Central memory CD8-positive, alpha-beta T cell (primary cell): ENCODE results near the gene ZNF765.
"Not testable (repeated sequence)": the region's sequence is repeated elsewhere in the genome, so short reads cannot be mapped to it uniquely, and the experiment has no call there.

Experiments
- ATAC-seq: fragments of 150-1000 bp; cut with Tn5 transposase; replicated peaks from 2 replicates; pipeline ENCODE4 v1.10.0; 2022; ENCODE audit warnings: mild to moderate bottlenecking, moderate FRiP score, moderate number of reproducible peaks; ENCODE audit not compliant: poor library complexity, severe bottlenecking; ENCODE audit errors: extremely low read depth
- DNase-seq, 2 donors: peaks; one replicate each; pipeline ENCODE4 v3.0.0; 2021; ENCODE audit warnings: low spot score in 2 of 2
- H3K27ac Mint-ChIP-seq: one replicate; pipeline ENCODE4 v1.8.0; 2022; ENCODE audit warnings: low read depth, mild to moderate bottlenecking, moderate library complexity, mixed read lengths
- H3K27me3 Mint-ChIP-seq: one replicate; pipeline ENCODE4 v1.8.0; 2022; ENCODE audit warnings: mixed read lengths
- H3K36me3 Mint-ChIP-seq: one replicate; pipeline ENCODE4 v1.8.0; 2022; ENCODE audit warnings: mild to moderate bottlenecking, moderate library complexity, mixed read lengths; ENCODE audit not compliant: insufficient read depth
- H3K4me1 Mint-ChIP-seq: one replicate; pipeline ENCODE4 v1.8.0; 2022; ENCODE audit warnings: mixed read lengths
- H3K4me3 Mint-ChIP-seq: one replicate; pipeline ENCODE4 v1.8.0; 2022; ENCODE audit warnings: mild to moderate bottlenecking, moderate library complexity, mixed read lengths
- H3K9me3 Mint-ChIP-seq: one replicate; pipeline ENCODE4 v1.8.0; 2022; ENCODE audit warnings: mixed read lengths

The ZNF765 gene

GRCh38 chr19:53431399-53432087 lies 36.6 kb downstream of the ZNF765 start, which contains the start of gene ZNF761:
Gene ZNF761 (plus strand): TSS chr19:53431984. CDS start chr19:53447269, 15,285 bp downstream.
- Mint-ChIP-seq H3K4me1 (peaks cover 32% of the 10 kb centered on the region), H3K27me3 (no peaks in the 10 kb centered on the region), H3K36me3 (peaks cover 19% of the 10 kb centered on the region), H3K4me3 (peak within 1 kb of the TSS; percentile 87), H3K9me3 (no peaks in the 10 kb centered on the region), H3K27ac (peak within 1 kb of the TSS; percentile 77)
- ATAC-seq: peak; percentile 95
- DNase-seq: peak; percentile 97 to 98

GRCh38 chr19:53432088-53432661 lies 37.2 kb downstream of the ZNF765 start:
- peaks cover 32% of the 10 kb centered on the region for H3K4me1 Mint-ChIP-seq
- peak overlapping the region; percentile 87 for H3K4me3 Mint-ChIP-seq
- H3K36me3 Mint-ChIP-seq: peaks cover 22% of the 10 kb centered on the region
- peak; percentile 56 for ATAC-seq
- no peak for DNase-seq
- peak overlapping the region; percentile 77 for H3K27ac Mint-ChIP-seq
- H3K27me3 Mint-ChIP-seq: no peaks in the 10 kb centered on the region
- no peaks in the 10 kb centered on the region for H3K9me3 Mint-ChIP-seq

GRCh38 chr19:53443809-53444208 lies 48.9 kb downstream of the ZNF765 start:
- not testable (repeated sequence) for H3K27me3 Mint-ChIP-seq, DNase-seq, H3K4me1 Mint-ChIP-seq, ATAC-seq, H3K4me3 Mint-ChIP-seq, H3K27ac Mint-ChIP-seq
- Mint-ChIP-seq H3K36me3 (peaks cover 23% of the 10 kb centered on the region), H3K9me3 (peaks cover 29% of the 10 kb centered on the region)

- Mint-ChIP-seq H3K36me3 (peaks cover 30% of the 10 kb centered on the region), H3K9me3 (peaks cover 23% of the 10 kb centered on the region)
- not testable (repeated sequence) for H3K4me1 Mint-ChIP-seq, H3K27ac Mint-ChIP-seq, H3K27me3 Mint-ChIP-seq, H3K4me3 Mint-ChIP-seq, DNase-seq, ATAC-seq
Measured at GRCh38 chr19:53447196-53447595, 52.2 kb downstream of the ZNF765 start.

GRCh38 chr19:53455828-53456227 lies 60.9 kb downstream of the ZNF765 start:
- H3K27ac Mint-ChIP-seq: no peak overlapping the region
- H3K4me3 Mint-ChIP-seq: no peak overlapping the region
- H3K4me1 Mint-ChIP-seq: no peaks in the 10 kb centered on the region
- peaks cover 31% of the 10 kb centered on the region for H3K36me3 Mint-ChIP-seq
- ATAC-seq (no peak), DNase-seq (no peak)
- H3K27me3 Mint-ChIP-seq: no peaks in the 10 kb centered on the region
- H3K9me3 Mint-ChIP-seq: peaks cover 37% of the 10 kb centered on the region

- Mint-ChIP-seq H3K27me3 (peaks cover 12% of the 10 kb centered on the region), H3K9me3 (peaks cover 52% of the 10 kb centered on the region)
- DNase-seq, ATAC-seq, H3K4me1 Mint-ChIP-seq, H3K27ac Mint-ChIP-seq, H3K4me3 Mint-ChIP-seq, H3K36me3 Mint-ChIP-seq: not testable (repeated sequence)
Measured at GRCh38 chr19:53460131-53460721, 65.3 kb downstream of the ZNF765 start.

GRCh38 chr19:53461866-53462265 lies 66.9 kb downstream of the ZNF765 start:
- no peak for DNase-seq
- peaks cover 35% of the 10 kb centered on the region for H3K9me3 Mint-ChIP-seq
- H3K27me3 Mint-ChIP-seq: peaks cover 12% of the 10 kb centered on the region
- H3K4me1 Mint-ChIP-seq: no peaks in the 10 kb centered on the region
- no peak overlapping the region for H3K27ac Mint-ChIP-seq
- no peak for ATAC-seq
- H3K4me3 Mint-ChIP-seq: no peak overlapping the region
- peaks cover 1% of the 10 kb centered on the region for H3K36me3 Mint-ChIP-seq

- Mint-ChIP-seq H3K9me3 (peaks cover 30% of the 10 kb centered on the region), H3K4me3 (no peak overlapping the region), H3K27me3 (peaks cover 12% of the 10 kb centered on the region), H3K4me1 (no peaks in the 10 kb centered on the region), H3K36me3 (peaks cover 4% of the 10 kb centered on the region), H3K27ac (no peak overlapping the region)
- no peak for ATAC-seq
- no peak for DNase-seq
Measured at GRCh38 chr19:53462861-53463260, 67.9 kb downstream of the ZNF765 start.

- Mint-ChIP-seq H3K36me3 (peaks cover 4% of the 10 kb centered on the region), H3K27ac (no peak overlapping the region), H3K9me3 (peaks cover 30% of the 10 kb centered on the region), H3K4me1 (peaks cover 4% of the 10 kb centered on the region), H3K4me3 (no peak overlapping the region), H3K27me3 (peaks cover 12% of the 10 kb centered on the region)
- ATAC-seq: no peak
- DNase-seq: no peak
Measured at GRCh38 chr19:53463263-53463662, 68.3 kb downstream of the ZNF765 start.

- ATAC-seq (peak; percentile 38), DNase-seq (no peak)
- Mint-ChIP-seq H3K36me3 (peaks cover 7% of the 10 kb centered on the region), H3K27me3 (peaks cover 12% of the 10 kb centered on the region), H3K27ac (no peak overlapping the region), H3K9me3 (peaks cover 12% of the 10 kb centered on the region), H3K4me1 (peaks cover 25% of the 10 kb centered on the region), H3K4me3 (peak overlapping the region; percentile 85)
Measured at GRCh38 chr19:53466726-53467484, 72.0 kb downstream of the ZNF765 start.

GRCh38 chr19:53467485-53468262 lies 72.7 kb downstream of the ZNF765 start, which contains the start of gene ZNF813:
Gene ZNF813 (plus strand): TSS chr19:53467733. CDS start chr19:53483823, 16,090 bp downstream.
- Mint-ChIP-seq H3K36me3 (peaks cover 10% of the 10 kb centered on the region), H3K4me1 (peaks cover 25% of the 10 kb centered on the region), H3K27me3 (peaks cover 12% of the 10 kb centered on the region), H3K4me3 (peak within 1 kb of the TSS; percentile 85), H3K9me3 (peaks cover 10% of the 10 kb centered on the region), H3K27ac (peak within 1 kb of the TSS; percentile 62)
- DNase-seq (peak; percentile 93), ATAC-seq (peak; percentile 94)

GRCh38 chr19:53468628-53469027 lies 73.7 kb downstream of the ZNF765 start:
- not testable (repeated sequence) for DNase-seq, H3K27me3 Mint-ChIP-seq, H3K9me3 Mint-ChIP-seq, ATAC-seq, H3K36me3 Mint-ChIP-seq
- peak overlapping the region; percentile 85 for H3K4me3 Mint-ChIP-seq
- peaks cover 25% of the 10 kb centered on the region for H3K4me1 Mint-ChIP-seq
- H3K27ac Mint-ChIP-seq: peak overlapping the region; percentile 62
